HG03159 (cell line): Measurements from ENCODE around the gene KCNB1.

ENCODE experiments used
- ATAC-seq: cut with Tn5 transposase; IDR thresholded peaks from one replicate; pipeline ENCODE4 v1.9.1; 2021; ENCODE audit warnings: mild to moderate bottlenecking, moderate library complexity; ENCODE audit not compliant: unreplicated experiment

KCNB1 gene

DNA sequence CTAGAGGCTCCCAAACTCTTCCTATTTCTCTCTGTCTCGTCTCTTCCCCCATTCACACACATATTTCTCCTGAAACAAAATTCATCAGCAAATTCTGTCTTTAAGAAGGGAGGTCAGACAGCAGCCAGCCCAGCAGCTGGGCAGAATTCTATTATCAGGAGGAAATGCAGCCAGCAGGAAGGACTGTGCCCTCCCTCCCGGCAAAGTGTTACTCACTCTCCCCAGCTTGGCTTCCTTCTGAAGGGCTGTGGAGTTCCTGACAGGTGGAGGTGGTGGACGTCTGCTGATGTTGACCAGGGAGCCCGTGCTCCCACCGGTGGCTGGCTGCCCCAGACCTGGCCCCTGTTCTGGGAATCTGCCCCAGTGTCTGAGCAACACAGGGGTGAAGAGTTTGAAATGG lies 37.3 kb downstream of the KCNB1 start:
- ATAC-seq: no peak

DNA sequence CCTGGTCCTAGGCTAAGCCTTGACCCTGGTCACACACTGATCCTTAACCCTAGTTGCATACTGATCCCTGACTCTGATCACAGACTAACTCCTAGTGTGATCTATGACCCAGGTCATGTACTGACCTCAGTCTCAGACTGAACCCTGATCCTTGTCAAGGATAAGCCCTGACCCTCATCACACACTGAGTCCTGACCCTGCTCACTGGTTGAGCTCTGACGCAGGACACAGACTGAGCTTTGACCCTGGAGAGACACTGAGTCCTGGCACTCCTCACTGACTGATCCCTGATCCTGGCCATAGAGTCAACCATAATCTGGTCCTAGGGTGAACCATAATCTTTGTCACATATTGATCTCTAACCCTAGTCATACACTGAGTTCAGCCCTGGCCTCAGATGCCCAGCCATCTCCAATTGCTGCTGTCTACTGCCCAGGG lies 37.9 kb downstream of the KCNB1 start:
- no peak for ATAC-seq

DNA sequence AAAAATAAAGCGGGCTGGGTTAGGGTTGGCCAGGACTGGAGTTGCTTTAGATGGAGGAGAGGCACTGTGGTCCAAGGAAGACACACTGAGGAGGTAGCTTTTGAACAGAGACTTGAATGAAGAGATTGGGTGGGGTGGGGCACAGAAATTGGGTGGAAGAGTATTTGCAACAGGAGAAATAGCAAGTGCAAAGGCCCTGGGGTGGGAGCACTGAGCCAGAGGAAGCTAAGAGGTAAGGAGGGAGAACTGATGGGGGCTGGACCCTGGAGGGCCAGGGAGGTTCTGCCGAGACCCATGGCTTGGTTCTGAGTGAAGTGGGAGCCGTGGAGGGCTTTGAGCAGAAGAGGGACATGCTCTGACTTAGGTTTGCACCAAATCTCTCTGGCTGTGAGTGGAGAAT lies 45.4 kb downstream of the KCNB1 start:
- ATAC-seq: no peak

GRCh38 chr20:49435639-49436038 lies 46.8 kb downstream of the KCNB1 start:
- no peak for ATAC-seq

DNA sequence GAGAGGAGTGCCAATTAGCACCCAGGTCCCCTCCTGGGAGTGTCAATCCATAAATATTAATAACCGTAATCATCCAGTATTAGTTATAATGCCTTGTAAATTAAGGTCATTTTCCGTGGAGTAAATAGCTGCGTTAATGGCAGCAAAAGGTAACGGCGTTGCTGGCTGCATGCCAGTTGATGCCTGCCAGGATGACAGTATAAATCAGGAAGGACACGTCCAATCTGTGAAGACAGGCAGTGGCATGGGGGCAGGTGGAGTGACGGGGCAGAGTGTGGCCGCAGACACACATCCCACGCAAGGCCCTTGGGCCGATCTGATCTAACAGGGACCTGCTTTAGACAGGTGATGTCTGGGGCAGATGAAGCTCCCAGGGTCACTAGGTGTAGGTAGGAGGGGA lies 49.1 kb downstream of the KCNB1 start:
- no peak for ATAC-seq

DNA sequence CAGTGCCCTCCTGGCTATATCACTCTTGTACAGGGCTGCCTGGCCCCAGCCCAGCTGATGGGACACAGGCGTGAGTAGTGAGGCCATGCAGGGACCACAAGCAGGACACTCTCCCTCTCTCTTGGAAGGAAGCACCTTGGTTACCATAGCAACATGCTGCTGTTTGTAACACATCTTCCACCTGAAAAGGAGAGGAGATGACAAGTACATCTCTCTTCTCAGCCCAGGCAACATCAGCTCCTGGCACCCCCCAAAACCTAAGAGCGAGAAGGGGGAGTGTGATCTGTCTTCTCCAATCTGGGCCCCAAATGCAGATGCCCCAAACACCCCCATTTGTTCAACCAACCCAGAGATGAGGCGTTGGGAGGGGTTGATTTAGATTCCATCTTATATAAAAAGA lies 49.9 kb downstream of the KCNB1 start:
- no peak for ATAC-seq

- ATAC-seq: no peak
Measured at GRCh38 chr20:49431329-49431728, 51.1 kb downstream of the KCNB1 start.

- no peak for ATAC-seq
Measured at GRCh38 chr20:49430320-49430719, 52.1 kb downstream of the KCNB1 start.

DNA sequence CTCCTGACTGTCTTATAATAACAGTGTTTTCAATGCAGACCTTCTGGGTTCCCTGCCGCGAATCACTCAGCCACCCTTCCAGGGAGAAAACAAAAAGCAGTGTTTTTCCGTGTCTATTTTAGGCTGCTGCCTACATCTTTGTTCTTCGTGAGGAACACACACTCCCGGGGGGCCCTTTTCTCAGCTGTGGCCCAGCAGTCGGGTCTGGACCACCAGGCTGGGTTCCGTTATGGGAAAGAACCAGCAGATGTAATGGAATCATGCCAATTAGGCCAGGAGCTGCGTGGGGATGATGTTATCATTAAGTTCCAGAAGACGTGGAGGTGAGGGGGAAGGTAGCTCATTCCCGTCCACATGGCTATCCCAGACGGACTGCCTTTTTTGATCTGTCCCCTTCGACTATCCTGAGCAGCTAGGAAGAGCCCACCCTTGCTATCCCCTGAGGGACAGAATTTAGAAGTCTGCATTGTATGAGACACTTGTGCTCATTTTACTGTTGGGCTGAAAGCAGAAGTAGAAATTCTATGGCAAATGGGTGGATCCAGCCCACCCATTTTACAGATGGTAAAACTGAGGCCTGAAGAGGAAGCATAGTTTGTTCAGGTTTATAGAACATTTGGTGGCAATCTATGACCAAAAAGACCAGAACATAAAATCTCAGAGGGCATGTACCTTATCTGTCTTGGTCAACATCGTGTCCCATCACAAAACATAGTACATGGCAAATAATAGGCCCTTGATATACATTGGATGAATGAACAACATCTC lies 54.5 kb downstream of the KCNB1 start:
- no peak for ATAC-seq

GRCh38 chr20:49426873-49427272 lies 55.6 kb downstream of the KCNB1 start:
- no peak for ATAC-seq

DNA sequence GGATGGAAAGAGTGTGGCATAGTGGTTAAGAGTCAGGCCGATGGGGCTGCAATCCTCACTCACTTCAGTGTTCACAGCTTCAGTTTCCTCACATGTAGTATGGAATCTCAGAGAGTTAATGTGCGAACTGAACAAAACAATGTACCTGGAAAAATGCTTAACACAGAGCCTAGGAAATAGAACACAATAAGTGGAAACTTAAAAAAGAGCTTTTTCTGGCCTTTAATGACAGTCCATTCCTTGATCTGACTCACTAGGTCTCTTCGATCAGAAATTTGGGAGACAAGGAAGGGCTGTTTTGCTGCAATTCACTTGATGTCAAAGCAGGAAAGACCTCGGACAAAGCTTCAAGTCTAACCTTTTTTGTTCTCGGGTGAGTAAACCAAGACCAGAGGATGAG lies 56.1 kb downstream of the KCNB1 start:
- ATAC-seq: no peak

- ATAC-seq: no peak
Measured at GRCh38 chr20:49424536-49424935, 57.9 kb downstream of the KCNB1 start.

DNA sequence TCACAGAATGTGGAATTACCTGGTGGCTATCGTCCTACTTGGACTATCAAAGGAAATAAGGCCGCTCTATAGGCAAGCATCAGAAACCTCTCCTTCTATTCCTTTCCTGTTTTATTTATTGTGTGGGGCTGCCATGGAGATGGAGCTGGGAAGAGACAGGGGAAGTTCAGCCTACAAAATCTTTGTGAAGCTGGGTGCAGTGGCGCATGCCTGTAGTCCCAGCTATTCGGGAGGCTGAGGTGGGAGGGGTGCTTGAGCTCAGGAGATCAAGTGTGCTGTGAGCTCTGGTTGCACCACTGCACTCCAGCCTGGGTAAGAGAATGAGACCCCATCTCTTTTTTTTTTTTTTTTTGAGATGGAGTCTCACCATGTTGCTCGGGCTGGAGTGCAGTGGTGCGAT lies 60.3 kb downstream of the KCNB1 start:
- no peak for ATAC-seq

DNA sequence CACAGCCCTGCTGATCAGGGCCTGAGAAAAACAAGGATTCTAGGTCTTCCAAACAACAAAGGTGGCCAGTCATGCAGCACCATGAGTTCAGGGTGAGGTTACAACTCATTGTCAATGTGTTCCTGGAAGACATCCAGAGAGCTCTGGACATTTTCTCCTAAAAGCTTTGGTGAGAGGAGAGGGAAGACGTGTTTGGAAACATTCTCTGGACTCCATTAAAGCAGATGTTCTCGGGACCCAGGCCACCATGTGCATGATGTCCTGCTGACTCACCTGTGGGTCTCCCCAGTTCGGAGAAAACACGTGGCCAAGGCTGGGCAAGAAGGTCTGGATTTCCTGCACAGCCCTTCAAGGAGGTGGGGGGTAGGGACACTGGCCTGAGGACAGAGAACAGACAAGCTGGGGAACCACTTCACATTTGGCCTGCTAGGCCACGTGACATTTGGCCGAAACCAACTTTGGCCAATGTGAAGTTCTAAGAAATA lies 61.6 kb downstream of the KCNB1 start:
- ATAC-seq: no peak

DNA sequence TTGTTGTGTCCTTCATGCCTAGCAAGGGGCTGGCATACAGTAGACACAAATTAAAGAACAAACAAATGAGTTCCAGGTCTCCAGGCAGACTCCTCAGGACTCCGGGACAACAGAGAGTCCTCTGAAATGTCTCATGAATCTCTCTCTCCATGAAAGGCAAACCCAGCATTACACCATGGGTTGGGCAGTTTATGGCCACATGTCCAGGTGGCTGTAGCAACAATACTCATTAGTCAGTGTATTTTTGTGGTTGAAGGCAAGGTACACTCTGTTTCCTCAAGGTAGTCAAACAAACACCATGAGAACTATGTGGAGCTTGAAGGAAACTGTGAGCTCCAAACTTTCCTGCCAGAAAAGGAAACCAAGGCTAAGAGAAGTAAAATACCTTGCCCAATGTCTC lies 62.2 kb downstream of the KCNB1 start:
- ATAC-seq: no peak

GRCh38 chr20:49419785-49420184 lies 62.7 kb downstream of the KCNB1 start:
- ATAC-seq: no peak

GRCh38 chr20:49418809-49419208 lies 63.7 kb downstream of the KCNB1 start:
- no peak for ATAC-seq

- ATAC-seq: no peak
Measured at GRCh38 chr20:49417843-49418555, 64.5 kb downstream of the KCNB1 start.

GRCh38 chr20:49415668-49416044 lies 66.8 kb downstream of the KCNB1 start:
- ATAC-seq: no peak

DNA sequence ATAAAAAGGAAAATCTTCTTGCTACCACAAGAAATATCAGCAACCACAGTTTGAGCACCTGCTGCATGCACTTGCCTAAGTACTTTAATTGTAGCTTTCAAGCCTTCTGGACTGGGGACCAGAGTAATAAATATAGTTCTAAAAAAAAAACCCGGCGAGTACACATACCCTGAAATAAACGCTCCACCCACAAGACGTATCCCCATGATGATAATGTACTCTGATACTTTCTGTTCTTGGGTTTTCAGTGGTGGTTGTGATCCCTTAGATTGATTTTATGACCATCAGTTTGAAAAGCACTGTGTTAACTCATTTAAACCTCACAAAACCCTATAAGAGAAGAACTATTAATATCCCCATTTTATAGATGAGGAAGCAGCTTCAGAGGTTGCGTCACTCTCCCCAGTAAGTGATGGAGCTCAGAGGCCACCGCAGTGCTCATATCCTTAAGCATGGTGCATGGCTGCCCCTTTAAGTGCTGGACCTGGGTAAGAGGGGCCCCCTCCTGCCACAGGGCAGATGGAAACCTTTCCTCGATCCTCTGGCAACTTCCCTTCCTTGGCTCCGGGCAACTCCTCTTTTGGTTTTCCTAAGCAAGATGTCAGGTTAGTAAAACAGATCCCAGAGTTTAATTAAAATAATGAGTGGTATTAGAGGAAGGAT lies 67.3 kb downstream of the KCNB1 start:
- no peak for ATAC-seq

GRCh38 chr20:49413677-49414076 lies 68.8 kb downstream of the KCNB1 start:
- ATAC-seq: no peak

- no peak for ATAC-seq
Measured at GRCh38 chr20:49412953-49413352, 69.5 kb downstream of the KCNB1 start.
